T-helper 2 cell (primary cell): Measurements from ENCODE around the gene RFX1.
"Not testable (repeated sequence)": the region's sequence is repeated elsewhere in the genome, so short reads cannot be mapped to it uniquely, and the experiment has no call there.

Source experiments
- DNase-seq, 5 experiments: peaks; one replicate each; pipeline versions ENCODE4 v3.0.0 to v3.0.0-alpha.2; 2012 to 2022
- total RNA-seq, 2 donors: gene quantifications; one replicate each; lab custom pipeline; 2026; lab: John Stamatoyannopoulos, UW

Gene RFX1
- total RNA-seq, result 21.5 to 32.4 reads per million in 2 donors

DNA sequence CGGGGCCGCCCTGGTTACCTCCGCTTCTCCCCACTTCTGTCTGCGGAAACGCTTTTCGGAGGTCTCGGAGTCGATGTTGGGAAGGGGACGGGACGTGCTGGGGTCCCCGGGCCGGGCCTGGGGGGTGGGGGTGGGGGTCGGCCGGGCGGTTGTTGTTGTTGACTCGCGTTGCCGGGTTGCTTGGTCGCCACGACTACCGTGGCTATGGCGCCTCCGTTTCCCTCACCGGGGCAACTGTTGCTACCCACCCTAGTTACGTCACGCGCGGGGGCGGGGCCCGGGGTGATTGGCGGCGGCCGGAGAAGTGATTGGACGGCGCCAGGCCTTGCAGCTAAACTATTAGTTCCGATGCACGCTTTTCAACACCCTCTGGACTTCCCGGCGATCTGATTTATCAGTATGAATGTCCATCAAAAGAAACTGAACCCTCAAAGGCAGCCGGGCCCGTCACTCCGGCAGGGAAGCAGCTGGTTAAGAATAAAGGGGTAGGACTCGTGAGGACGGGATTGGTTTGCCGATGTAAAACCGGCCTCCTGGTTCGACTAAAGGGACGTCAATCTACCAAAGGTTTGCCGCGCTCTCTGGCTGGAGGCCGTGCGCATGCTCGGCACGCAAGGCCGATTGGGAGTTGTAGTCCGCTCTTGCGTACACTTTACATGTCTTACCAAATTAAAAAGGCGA is at the start of gene RFX1:
Gene RFX1 (minus strand): TSS at position 236 of the 681 bp plus-strand sequence. CDS start 12,477 bp downstream, outside the sequence.
- DNase-seq, result peak; percentile 99 to 100 (median 100)

DNA sequence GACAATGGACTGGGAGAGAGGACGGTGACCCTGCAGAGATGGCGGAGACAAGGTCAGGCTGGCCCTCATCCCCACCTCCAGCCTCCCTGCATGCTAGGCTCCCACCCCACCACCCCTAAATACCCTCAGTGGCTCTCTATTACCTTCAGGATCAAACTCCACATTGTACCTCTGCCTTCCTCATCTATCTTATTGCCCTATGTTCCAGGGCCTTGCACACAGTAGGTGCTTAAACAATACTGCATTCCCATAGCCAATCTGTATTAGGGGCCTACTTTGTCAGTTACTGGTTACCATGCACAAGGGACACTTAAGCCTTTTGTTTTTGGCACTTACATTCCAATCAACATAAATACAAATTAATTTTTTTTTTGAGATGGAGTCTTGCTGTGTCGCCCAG is 49.3 kb upstream of the RFX1 start:
- DNase-seq, result no peak

- DNase-seq, result no peak
These were observed 48.6 kb upstream of the RFX1 start for GRCh38 chr19:14054721-14055120.

- DNase-seq, result no peak
These were observed 48.0 kb upstream of the RFX1 start for GRCh38 chr19:14054099-14054498.

DNA sequence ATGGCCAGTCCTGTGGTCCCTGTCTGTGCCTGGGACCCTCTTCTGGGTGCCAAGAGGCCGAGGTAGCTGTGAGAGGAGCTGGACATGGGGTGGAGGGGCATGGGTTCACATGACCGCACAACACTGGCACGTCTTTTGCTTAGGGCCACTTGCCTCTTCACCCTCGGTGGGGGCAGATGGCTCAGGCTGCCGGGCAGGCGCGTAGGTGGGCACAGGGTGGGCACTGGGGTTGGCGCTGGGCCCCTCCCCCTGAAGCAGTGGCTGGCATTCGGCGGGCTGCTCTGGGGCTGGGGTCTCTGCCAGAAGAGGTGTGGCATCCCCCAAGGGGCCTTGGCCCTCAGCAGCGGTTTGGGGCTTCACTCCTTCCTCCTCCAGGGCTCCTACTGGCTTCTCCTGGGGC is 47.4 kb upstream of the RFX1 start:
- DNase-seq, result no peak

DNA sequence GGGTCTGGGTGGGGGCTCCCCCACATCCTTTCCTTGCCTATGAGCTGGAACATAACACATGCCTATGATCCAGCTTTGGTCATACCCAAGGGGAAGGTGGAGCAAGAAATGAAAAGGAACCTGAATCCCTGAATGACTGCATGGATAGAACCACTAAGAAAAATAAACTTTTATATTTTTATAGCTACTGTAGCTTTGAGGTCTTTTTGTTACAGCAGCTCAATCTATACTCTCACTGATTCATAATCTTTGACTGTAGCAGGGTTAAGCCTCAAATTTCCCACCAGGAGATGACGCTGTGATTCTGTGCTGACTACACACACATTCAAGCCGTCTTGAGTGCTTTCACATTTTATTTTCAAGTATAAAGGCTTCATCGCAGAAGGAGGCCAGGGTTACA is 46.9 kb upstream of the RFX1 start:
- DNase-seq, result no peak

DNA sequence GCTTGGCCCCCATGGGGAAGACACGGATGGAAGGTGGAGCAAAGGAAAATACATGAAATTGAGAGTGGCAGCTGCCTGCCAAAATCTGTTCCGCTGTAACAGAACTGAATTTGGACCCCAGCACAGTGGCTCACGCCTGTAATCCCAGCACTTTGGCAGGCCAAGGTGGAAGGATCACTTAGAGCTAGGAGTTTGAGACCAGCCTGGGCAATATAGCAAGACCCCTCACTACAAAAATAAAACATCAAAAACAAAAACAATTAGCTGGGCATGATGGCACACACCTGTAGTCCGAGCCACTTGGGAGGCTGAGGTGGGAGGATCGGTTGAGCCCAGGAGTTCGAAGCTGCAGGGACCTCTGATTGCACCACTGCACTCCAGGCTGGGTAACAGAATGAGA is 46.4 kb upstream of the RFX1 start:
- DNase-seq, result no peak

DNA sequence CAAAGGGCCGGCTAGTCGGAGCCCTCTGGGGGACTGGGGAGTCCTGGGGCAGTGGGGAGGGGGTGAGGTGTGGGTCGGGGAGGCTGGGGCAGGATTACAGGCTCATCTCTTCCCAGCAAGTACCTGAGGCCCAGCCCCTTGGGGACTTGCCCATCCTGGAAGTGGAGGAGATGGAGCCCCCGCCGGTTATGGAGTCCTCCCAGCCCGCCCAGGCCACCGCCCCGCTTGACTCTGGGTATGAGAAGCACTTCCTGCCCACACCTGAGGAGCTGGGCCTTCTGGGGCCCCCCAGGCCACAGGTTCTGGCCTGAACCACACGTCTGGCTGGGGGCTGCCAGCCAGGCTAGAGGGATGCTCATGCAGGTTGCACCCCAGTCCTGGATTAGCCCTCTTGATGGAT is 45.9 kb upstream of the RFX1 start:
- no peak for DNase-seq

DNA sequence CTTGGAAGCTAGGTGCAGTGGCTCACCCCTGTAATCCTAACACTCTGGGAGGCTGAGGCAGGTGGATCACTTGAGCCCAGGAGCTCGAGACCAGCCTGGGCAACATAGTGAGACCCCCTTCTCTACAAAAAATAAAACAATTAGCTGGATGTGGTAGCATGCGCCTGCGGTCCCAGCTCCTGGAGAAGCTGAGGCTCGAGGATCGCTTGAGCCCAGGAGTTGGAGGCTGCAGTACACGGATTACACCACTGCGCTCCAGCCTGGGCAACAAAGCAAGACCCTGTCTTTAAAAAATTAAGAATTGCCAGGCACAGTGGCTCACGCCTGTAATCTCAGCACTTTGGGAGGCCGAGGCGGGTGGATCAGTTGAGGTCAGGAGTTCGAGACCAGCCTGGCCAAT is 44.8 kb upstream of the RFX1 start:
- not testable (repeated sequence) for DNase-seq

GRCh38 chr19:14050512-14050911 is 44.4 kb upstream of the RFX1 start:
- no peak for DNase-seq

DNA sequence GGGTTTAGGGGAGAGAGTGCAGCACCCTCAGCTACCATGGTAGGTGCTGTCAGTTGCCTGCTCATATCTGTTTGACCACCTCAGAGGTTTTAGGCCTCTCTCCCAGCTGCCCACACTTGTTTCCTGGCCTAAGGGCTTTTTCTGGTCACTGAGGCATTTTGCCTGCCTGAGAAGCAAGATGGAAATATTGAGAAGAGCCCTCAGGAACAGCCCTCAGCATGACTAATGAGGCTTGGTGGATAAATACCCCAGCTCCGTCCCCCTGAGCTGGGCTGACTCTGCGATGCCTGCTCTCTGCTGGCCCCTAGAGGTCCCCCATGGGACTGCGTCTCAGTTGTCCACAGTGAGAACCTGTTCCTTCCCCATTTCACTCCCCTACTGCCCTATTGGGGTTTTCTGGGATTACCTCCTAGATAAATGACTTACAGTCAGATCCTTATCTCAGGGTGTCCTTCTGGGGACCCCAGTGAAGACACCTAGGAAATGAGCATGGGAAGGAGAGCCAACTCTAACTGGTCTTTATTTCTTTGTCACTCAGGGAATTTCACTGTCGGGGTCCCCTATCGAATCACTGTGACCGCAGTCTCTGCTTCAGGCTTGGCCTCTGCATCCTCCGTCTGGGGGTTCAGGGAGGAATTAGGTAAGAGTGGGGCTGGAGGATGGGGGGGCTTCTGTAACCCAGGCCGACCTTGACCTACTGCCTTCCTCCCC is 42.5 kb upstream of the RFX1 start:
- peak; percentile 50 to 64 (median 53) for DNase-seq

DNA sequence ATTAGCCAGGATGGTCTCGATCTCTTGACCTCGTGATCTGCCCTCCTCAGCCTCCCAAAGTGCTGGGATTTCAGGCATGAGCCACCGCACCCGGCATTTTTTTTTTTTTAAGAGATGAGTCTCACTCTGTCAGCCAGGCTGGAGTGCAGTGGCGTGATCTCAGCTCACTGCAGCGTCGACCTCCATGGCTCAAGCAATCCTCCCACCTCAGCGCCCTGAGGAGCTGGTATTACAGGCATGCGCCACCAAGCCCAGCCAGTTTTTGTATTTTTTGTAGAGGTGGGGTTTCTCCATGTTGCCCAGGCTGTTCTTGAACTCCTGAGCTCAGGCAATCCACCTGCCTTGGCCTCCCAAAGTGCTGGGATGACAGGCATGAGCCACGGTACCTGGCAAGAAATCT is 41.7 kb upstream of the RFX1 start:
- not testable (repeated sequence) for DNase-seq

GRCh38 chr19:14042659-14043608 is 36.8 kb upstream of the RFX1 start:
- DNase-seq, result peak in 3 of 5 experiments; percentile 28 to 71 (median 42)

- DNase-seq, result no peak
These were observed 33.1 kb upstream of the RFX1 start for GRCh38 chr19:14039181-14039580.

DNA sequence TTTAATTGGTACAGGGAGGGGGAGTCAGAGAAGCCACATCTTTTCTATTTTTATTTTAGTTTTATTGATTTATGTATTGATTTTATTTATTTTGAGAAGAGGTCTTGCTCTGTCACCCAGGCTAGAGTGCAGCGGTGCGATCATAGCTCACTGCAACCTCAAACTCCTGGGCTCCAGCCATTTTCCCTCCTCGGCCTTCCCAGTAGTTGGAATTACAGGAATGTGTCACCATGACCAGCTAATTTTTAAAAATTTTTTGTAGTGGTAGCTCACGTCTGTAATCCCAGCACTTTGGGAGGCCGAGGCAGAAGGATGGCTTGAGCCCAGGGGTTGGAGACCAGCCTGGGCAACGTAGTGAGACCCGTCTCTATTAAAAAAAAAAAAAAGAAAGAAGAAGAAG is 29.6 kb upstream of the RFX1 start:
- DNase-seq, result no peak

- DNase-seq, result not testable (repeated sequence)
These were observed 29.0 kb upstream of the RFX1 start for GRCh38 chr19:14035159-14035558.

GRCh38 chr19:14033946-14034345 is 27.8 kb upstream of the RFX1 start:
- no peak for DNase-seq

DNA sequence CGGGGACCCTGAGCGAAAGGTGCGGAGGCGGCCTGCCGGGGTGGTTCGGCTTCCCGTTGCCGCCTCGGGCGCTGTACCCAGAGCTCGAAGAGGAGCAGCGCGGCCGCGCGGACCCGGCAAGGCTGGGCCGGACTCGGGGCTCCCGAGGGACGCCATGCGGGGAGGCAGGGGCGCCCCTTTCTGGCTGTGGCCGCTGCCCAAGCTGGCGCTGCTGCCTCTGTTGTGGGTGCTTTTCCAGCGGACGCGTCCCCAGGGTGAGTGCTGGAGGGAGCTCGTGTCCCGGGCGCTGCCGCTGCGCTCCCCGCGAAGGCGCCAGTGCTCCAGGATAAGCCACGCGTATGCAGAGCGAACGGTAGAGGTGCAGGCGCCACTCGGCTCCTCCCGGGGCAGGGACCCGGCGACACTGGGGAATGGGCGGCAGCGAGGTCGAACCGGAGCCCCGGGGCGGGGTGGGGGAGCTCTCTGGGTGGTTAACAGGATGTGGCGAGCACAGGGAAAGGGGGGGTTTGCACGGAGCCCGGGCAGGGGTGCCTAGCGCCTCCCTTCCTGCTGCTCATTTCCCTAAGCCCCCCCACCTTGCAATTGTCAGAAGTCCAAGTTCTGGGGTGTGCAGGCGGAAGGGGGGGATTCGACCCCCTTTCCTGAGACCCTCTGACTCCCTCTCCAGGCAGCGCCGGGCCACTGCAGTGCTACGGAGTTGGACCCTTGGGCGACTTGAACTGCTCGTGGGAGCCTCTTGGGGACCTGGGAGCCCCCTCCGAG is 25.8 kb upstream of the RFX1 start, which contains the start of gene IL27RA:
Gene IL27RA (plus strand): TSS at position 44 of the 762 bp plus-strand sequence. CDS start 111 bp downstream, at position 155.
- DNase-seq, result peak; percentile 51 to 90 (median 76)

DNA sequence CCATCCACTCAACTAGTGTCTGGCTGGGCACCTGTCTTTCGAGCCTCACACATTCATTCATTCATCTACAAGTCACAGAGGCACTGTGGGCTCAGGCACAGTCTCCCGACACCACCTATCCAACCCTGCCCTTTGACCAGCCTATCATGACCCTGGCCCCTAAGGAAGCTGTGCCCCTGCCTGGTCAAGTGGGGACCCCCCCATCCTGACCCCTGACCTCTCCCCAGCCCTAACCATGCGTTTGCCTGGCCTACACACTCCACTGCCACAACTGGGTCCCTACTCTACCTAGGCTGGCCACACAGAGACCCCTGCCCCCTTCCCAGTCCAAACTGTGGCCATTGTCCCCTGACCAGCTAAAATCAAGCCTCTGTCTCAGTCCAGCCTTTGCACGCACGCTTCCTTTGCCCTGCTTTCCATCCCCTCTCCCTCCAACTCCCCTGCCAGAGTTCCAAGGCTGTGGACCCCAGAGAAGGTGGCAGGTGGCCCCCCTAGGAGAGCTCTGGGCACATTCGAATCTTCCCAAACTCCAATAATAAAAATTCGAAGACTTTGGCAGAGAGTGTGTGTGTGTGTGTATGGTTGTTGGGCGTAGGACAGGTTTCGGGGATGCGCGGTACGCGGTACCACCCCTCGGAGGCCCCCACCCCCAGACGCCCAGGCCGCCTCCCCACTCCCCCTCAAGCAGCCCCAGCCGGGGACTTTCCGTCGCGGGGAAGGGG is 25.0 kb upstream of the RFX1 start:
- peak in 3 of 5 experiments; percentile 63 to 78 (median 76) for DNase-seq

- DNase-seq, result no peak
These were observed 22.8 kb upstream of the RFX1 start for GRCh38 chr19:14028901-14029300.

DNA sequence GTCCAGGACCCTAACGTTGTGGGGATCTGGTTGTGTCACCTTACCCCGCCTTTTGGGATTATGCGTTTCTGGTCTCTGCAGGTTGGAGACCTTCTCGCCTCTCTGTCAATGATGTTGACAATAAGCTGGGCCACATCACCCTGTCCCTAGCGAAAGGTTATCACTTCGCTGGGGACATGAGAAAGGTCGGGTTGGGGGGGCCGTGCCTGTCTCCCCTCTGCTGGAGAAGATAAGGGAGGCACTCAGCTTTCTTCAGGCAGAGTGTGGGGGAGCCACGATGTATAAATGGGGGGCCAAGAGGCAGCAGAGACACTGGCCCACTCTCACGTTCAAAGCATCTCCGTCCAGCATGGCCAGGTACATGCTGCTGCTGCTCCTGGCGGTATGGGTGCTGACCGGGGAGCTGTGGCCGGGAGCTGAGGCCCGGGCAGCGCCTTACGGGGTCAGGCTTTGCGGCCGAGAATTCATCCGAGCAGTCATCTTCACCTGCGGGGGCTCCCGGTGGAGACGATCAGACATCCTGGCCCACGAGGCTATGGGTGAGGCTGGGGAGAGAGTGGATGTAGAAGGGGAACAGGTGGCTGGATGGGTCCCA is 21.8 kb upstream of the RFX1 start, which contains the start of gene RLN3:
Gene RLN3 (plus strand): TSS at position 293 of the 595 bp plus-strand sequence. CDS start 57 bp downstream, at position 350.
- no peak for DNase-seq
